Osteoblast (primary cell): ENCODE data around the gene CRY1. TPM values are rescaled to one million over a fixed set of nuclear protein-coding genes. Genes with fewer than 3 reads are reported as not detected.
"Not testable (repeated sequence)": the region's sequence is repeated elsewhere in the genome, so short reads cannot be mapped to it uniquely, and the experiment has no call there.

Source experiments
- DNase-seq: peaks from one replicate; pipeline ENCODE4 v3.0.0; 2011; ENCODE audit warnings: low spot score, mixed read lengths; ENCODE audit not compliant: insufficient read length; ENCODE audit errors: missing footprints
- H2AFZ ChIP-seq: 2 replicates; pipeline ENCODE4 v1.6.0; 2011; ENCODE audit warnings: mild to moderate bottlenecking, low read length
- H3K27ac ChIP-seq: 2 replicates; pipeline ENCODE4 v1.5.1; 2011; ENCODE audit warnings: mild to moderate bottlenecking, low read depth, low read length, moderate library complexity
- H3K27me3 ChIP-seq: 2 replicates; pipeline ENCODE4 v1.6.0; 2012; ENCODE audit warnings: mild to moderate bottlenecking, control low read depth, inconsistent platforms, low read length, moderate library complexity; ENCODE audit not compliant: insufficient read depth
- H3K36me3 ChIP-seq: 2 replicates; pipeline ENCODE4 v1.5.1; 2011; ENCODE audit warnings: mild to moderate bottlenecking, low read length, control low read depth, moderate library complexity; ENCODE audit not compliant: insufficient read depth
- H3K4me1 ChIP-seq: 2 replicates; pipeline ENCODE4 v1.5.1; 2011; ENCODE audit warnings: mild to moderate bottlenecking, low read length, control low read depth, moderate library complexity; ENCODE audit not compliant: insufficient read depth
- H3K4me2 ChIP-seq: 2 replicates; pipeline ENCODE4 v1.6.0; 2011; ENCODE audit warnings: mild to moderate bottlenecking, low read length; ENCODE audit not compliant: insufficient read depth
- H3K4me3 ChIP-seq: fragments of 200-600 bp; sonication (generic); 3 replicates; pipeline ENCODE4 v1.5.1; 2012; ENCODE audit warnings: mild to moderate bottlenecking, low read length, inconsistent platforms; ENCODE audit not compliant: insufficient read depth
- H3K79me2 ChIP-seq: 2 replicates; pipeline ENCODE4 v1.6.0; 2012; ENCODE audit warnings: mild to moderate bottlenecking, low read length, control low read depth, inconsistent platforms; ENCODE audit not compliant: insufficient read depth
- H3K9me3 ChIP-seq: 2 replicates; pipeline ENCODE4 v1.5.1; 2011; ENCODE audit warnings: low read depth, low read length, control low read depth
- H4K20me1 ChIP-seq: 2 replicates; pipeline ENCODE4 v1.6.0; 2012; ENCODE audit warnings: mild to moderate bottlenecking, low read length, control low read depth; ENCODE audit not compliant: insufficient read depth
- total RNA-seq: library from RNA; depleted of rRNA; stranded (reverse); fragments of >200 nt; gene quantifications from 2 replicates; pipeline ENCODE4 v1.2.3, GENCODE V29; 2012
- TF ChIP-seq, protein P1 (sequence below): IDR thresholded peaks from 2 replicates; pipeline ENCODE4 v1.5.1; 2011; ENCODE audit warnings: mild to moderate bottlenecking, low read depth, low read length, moderate library complexity; ENCODE audit errors: extremely low read depth

CRY1 gene
- total RNA-seq, 1 donor, result 18.1 TPM

DNA sequence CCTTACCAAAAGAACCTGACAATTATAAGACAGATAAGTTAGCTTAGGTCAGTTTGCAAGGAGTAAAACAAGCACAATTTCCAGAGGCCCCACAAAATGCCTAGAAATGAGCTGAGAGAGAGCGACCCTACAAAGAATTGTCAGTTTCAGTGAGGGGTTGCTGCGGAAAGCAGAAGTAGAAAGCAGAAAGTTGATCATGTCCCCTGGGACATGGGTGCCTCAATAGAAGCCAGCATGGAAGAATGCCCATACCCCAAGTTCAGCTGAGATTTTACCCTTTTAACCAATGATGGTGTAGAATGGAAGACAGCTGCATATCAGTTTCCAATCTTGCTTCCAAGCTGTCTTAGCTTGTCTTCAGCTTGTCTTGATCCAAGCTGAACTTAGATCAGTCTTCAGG lies 21.8 kb upstream of the CRY1 start:
- Histone ChIP-seq H3K79me2 (no peaks in the 10 kb centered on the region), H3K27me3 (peaks cover 9% of the 10 kb centered on the region), H4K20me1 (no peaks in the 10 kb centered on the region), H3K9me3 (no peaks in the 10 kb centered on the region), H2AFZ (no peak overlapping the region), H3K27ac (no peak overlapping the region), H3K4me3 (no peak overlapping the region), H3K4me1 (peaks cover 5% of the 10 kb centered on the region), H3K4me2 (no peak overlapping the region), H3K36me3 (no peaks in the 10 kb centered on the region)
- DNase-seq, result no peak
- TF ChIP-seq, protein P1, sequence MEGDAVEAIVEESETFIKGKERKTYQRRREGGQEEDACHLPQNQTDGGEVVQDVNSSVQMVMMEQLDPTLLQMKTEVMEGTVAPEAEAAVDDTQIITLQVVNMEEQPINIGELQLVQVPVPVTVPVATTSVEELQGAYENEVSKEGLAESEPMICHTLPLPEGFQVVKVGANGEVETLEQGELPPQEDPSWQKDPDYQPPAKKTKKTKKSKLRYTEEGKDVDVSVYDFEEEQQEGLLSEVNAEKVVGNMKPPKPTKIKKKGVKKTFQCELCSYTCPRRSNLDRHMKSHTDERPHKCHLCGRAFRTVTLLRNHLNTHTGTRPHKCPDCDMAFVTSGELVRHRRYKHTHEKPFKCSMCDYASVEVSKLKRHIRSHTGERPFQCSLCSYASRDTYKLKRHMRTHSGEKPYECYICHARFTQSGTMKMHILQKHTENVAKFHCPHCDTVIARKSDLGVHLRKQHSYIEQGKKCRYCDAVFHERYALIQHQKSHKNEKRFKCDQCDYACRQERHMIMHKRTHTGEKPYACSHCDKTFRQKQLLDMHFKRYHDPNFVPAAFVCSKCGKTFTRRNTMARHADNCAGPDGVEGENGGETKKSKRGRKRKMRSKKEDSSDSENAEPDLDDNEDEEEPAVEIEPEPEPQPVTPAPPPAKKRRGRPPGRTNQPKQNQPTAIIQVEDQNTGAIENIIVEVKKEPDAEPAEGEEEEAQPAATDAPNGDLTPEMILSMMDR, result no peak

DNA sequence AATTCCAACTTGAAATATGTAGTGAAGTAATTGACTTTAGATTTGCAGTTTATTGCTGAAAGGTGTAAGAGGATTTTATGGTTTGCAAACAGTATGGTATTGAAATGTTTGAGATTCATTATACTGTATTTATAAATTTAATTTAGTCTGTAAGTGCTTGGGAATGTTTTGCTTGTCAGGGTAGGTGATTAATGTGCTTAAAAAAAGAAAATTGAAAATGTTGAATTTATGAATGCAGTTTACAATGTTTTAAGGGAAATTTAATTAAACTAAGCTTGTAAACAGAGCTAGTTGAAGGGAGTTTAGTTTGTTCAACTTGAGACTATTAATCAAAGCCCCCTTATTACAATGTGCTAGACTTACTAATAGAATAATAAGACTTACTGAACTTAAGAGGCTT lies 18.0 kb upstream of the CRY1 start:
- Histone ChIP-seq H3K27ac (no peak overlapping the region), H3K9me3 (no peaks in the 10 kb centered on the region), H3K4me3 (no peak overlapping the region), H4K20me1 (no peaks in the 10 kb centered on the region), H3K4me1 (peaks cover 7% of the 10 kb centered on the region), H2AFZ (no peak overlapping the region), H3K79me2 (no peaks in the 10 kb centered on the region), H3K27me3 (no peaks in the 10 kb centered on the region), H3K36me3 (no peaks in the 10 kb centered on the region), H3K4me2 (no peak overlapping the region)
- no peak for DNase-seq
- TF ChIP-seq, protein P1, result no peak

DNA sequence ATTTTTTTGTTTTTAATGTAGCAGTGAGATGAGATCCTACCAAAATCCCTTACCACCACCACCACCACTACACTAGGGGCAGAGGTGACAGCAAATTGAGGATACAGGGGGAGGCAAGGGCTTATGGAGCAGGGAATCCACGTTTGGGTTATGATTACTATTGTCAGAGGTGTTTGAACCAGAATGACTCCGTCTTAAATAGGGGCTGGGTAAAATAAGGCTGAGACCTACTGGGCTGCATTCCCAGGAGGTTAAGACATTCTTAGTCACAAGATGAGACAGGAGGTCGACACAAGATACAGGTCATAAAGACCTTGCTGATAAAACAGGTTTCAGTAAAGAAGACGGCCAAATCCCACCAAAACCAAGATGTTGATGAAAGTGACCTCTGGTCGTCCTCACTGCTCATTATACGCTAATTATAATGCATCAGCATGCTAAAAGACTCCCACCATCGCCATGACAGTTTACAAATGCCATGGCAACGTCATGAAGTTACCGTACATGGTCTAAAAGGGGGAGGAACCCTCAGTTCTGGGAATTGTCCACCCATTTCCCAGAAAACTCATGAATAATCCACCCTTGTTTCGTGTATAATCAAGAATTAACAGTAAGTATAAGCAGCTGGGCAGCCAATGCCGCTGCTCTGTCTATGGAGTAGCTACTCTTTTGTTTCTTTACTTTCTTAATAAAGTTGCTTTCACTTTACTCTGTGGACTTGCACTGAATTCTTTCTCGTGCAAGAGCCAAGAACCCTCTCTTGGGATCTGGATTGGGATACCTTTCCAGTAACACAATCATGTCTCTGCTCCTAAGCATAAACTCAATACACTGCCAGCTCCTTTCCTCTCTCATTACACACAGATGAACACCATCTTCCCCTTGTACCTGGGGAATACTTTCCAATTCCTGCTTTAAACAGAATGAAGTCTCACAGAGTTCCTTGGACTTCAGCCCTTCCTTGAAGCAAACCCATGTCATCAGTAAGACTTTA lies 16.7 kb upstream of the CRY1 start:
- no peak for DNase-seq
- Histone ChIP-seq H3K27ac (no peak overlapping the region), H3K27me3 (no peaks in the 10 kb centered on the region), H2AFZ (peak overlapping the region; percentile 84), H3K4me1 (peaks cover 7% of the 10 kb centered on the region), H3K4me3 (peak overlapping the region; percentile 49), H3K79me2 (no peaks in the 10 kb centered on the region), H3K4me2 (peak overlapping the region; percentile 79), H3K36me3 (no peaks in the 10 kb centered on the region), H3K9me3 (no peaks in the 10 kb centered on the region), H4K20me1 (no peaks in the 10 kb centered on the region)
- TF ChIP-seq, protein P1, result no peak

- DNase-seq, result no peak
- H2AFZ ChIP-seq, result no peak overlapping the region
- H4K20me1 ChIP-seq, result no peaks in the 10 kb centered on the region
- no peak overlapping the region for H3K27ac ChIP-seq
- no peaks in the 10 kb centered on the region for H3K27me3 ChIP-seq
- no peaks in the 10 kb centered on the region for H3K9me3 ChIP-seq
- no peaks in the 10 kb centered on the region for H3K36me3 ChIP-seq
- TF ChIP-seq, protein P1, result no peak
- H3K79me2 ChIP-seq, result no peaks in the 10 kb centered on the region
- H3K4me2 ChIP-seq, result no peak overlapping the region
- peaks cover 7% of the 10 kb centered on the region for H3K4me1 ChIP-seq
- no peak overlapping the region for H3K4me3 ChIP-seq
Observed at GRCh38 chr12:107108995-107109508, 15.7 kb upstream of the CRY1 start.

- not testable (repeated sequence) for H3K27ac ChIP-seq, H3K27me3 ChIP-seq, H3K36me3 ChIP-seq, H2AFZ ChIP-seq, H3K79me2 ChIP-seq, H3K9me3 ChIP-seq, H3K4me1 ChIP-seq, H3K4me3 ChIP-seq, H4K20me1 ChIP-seq, DNase-seq, H3K4me2 ChIP-seq
Observed at GRCh38 chr12:107108366-107108765, 15.0 kb upstream of the CRY1 start.
